Gastroesophageal sphincter (tissue), 3 donors: Measurements from ENCODE around the gene ZNF804B.

Experiments used
- EP300 ChIP-seq: sonication (generic); formaldehyde crosslinking; IDR thresholded peaks from one replicate; pipeline ENCODE4 v1.6.1; 2017; ENCODE audit warnings: antibody characterized with exemption, mild to moderate bottlenecking
- POLR2A ChIP-seq, 2 donors: fragments of 450-650 bp; IDR thresholded peaks; one replicate each; pipeline ENCODE4 v1.6.1; 2017; ENCODE audit warnings: antibody characterized with exemption in 2 of 2, mild to moderate bottlenecking in 2 of 2, moderate library complexity in 1 of 2
- TF ChIP-seq, protein P1 (sequence below), 4 experiments: fragments of 200-600 bp in 2 of 4; fragments of 450-650 bp in 2 of 4; sonication (generic) in 1 of 4; IDR thresholded peaks; one replicate each; pipeline ENCODE4 v1.5.1; 2017 to 2019; ENCODE audit warnings: antibody characterized with exemption in 4 of 4, mild to moderate bottlenecking in 2 of 4, moderate library complexity in 2 of 4

DNA sequence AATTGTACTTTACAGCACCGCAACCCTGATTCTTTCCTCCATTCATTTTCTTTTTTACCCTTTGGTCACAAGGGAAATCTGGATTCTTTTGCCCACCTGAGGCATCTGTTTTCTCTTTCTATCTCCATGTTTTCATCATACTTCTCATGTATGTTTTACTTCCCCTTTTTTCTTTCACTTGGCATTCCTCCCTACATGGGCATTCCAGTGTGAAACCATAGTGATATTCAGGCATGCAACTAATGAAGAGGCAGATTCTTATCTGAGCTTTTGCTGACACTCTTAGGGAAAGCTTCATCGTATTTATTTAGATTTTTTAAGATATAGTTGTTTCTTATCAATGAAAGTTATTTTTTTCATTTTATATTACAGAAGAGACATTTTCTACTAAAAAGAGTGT, 441.3 kb downstream of the ZNF804B start:
- TF ChIP-seq, protein P1, sequence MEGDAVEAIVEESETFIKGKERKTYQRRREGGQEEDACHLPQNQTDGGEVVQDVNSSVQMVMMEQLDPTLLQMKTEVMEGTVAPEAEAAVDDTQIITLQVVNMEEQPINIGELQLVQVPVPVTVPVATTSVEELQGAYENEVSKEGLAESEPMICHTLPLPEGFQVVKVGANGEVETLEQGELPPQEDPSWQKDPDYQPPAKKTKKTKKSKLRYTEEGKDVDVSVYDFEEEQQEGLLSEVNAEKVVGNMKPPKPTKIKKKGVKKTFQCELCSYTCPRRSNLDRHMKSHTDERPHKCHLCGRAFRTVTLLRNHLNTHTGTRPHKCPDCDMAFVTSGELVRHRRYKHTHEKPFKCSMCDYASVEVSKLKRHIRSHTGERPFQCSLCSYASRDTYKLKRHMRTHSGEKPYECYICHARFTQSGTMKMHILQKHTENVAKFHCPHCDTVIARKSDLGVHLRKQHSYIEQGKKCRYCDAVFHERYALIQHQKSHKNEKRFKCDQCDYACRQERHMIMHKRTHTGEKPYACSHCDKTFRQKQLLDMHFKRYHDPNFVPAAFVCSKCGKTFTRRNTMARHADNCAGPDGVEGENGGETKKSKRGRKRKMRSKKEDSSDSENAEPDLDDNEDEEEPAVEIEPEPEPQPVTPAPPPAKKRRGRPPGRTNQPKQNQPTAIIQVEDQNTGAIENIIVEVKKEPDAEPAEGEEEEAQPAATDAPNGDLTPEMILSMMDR (IDR thresholded peaks at IDR 0.05): no peak
- TF ChIP-seq POLR2A (IDR thresholded peaks at IDR 0.05) (no peak), EP300 (no peak)
